GM18517 (cell line): ENCODE results near the gene EIF4E1B.
A peak's percentile ranks its signal among the peaks of the same experiment; 100 is the strongest.

ENCODE experiments used
- ATAC-seq: cut with Tn5 transposase; IDR thresholded peaks from one replicate; pipeline ENCODE4 v1.9.1; 2021; ENCODE audit warnings: mild to moderate bottlenecking, moderate library complexity; ENCODE audit not compliant: unreplicated experiment

Gene EIF4E1B

GRCh38 chr5:176606032-176606431, 24.4 kb upstream of the EIF4E1B start:
- ATAC-seq = no peak

GRCh38 chr5:176606875-176607274, 23.6 kb upstream of the EIF4E1B start:
- no peak for ATAC-seq

- no peak for ATAC-seq
These were observed 22.3 kb upstream of the EIF4E1B start for GRCh38 chr5:176608142-176608705.

GRCh38 chr5:176608937-176609723, 21.3 kb upstream of the EIF4E1B start:
- ATAC-seq = peak; percentile 30

GRCh38 chr5:176609724-176610434, 20.6 kb upstream of the EIF4E1B start, which contains the start of gene GPRIN1:
Gene GPRIN1 (minus strand): TSS chr5:176610156. CDS start chr5:176599834, 10,322 bp downstream.
- ATAC-seq = peak; percentile 59

- no peak for ATAC-seq
These were observed 20.1 kb upstream of the EIF4E1B start for GRCh38 chr5:176610435-176610773.

- ATAC-seq = no peak
These were observed 19.0 kb upstream of the EIF4E1B start for GRCh38 chr5:176611435-176611834.

GRCh38 chr5:176612008-176612407, 18.5 kb upstream of the EIF4E1B start:
- no peak for ATAC-seq

GRCh38 chr5:176612855-176613254, 17.6 kb upstream of the EIF4E1B start:
- ATAC-seq = no peak

- ATAC-seq = no peak
These were observed 15.5 kb upstream of the EIF4E1B start for GRCh38 chr5:176614805-176615478.

GRCh38 chr5:176616511-176616910, 14.0 kb upstream of the EIF4E1B start:
- ATAC-seq = no peak

- ATAC-seq = no peak
These were observed 11.7 kb upstream of the EIF4E1B start for GRCh38 chr5:176618783-176619182.

- ATAC-seq = no peak
These were observed 11.3 kb upstream of the EIF4E1B start for GRCh38 chr5:176619203-176619568.

- no peak for ATAC-seq
These were observed 10.7 kb upstream of the EIF4E1B start for GRCh38 chr5:176619569-176620332.

- ATAC-seq = no peak
These were observed 10.0 kb upstream of the EIF4E1B start for GRCh38 chr5:176620333-176620981.

GRCh38 chr5:176621661-176622079, 8.8 kb upstream of the EIF4E1B start:
- no peak for ATAC-seq

GRCh38 chr5:176624142-176624541, 6.3 kb upstream of the EIF4E1B start:
- ATAC-seq = no peak

- no peak for ATAC-seq
These were observed 5.5 kb upstream of the EIF4E1B start for GRCh38 chr5:176624938-176625337.

- no peak for ATAC-seq
These were observed 5.0 kb upstream of the EIF4E1B start for GRCh38 chr5:176625512-176625911.
